Subcutaneous abdominal adipose tissue (tissue), 5 donors: ENCODE measurements around the gene PRSS21.

Experiments used
- H3K27ac ChIP-seq: one replicate; pipeline ENCODE4 v1.7.0; 2013; ENCODE audit warnings: low read depth, mild to moderate bottlenecking, inconsistent platforms, low read length, moderate library complexity
- H3K27me3 ChIP-seq, 5 donors: one replicate each; pipeline ENCODE4 v1.7.0; 2013; ENCODE audit warnings: low read length in 5 of 5, inconsistent platforms in 1 of 5; ENCODE audit not compliant: control insufficient read depth in 5 of 5, insufficient read depth in 4 of 5
- H3K36me3 ChIP-seq, 5 donors: one replicate each; pipeline ENCODE4 v1.7.0; 2013; ENCODE audit warnings: low read length in 5 of 5; ENCODE audit not compliant: control insufficient read depth in 5 of 5, insufficient read depth in 5 of 5
- H3K4me1 ChIP-seq, 5 donors: one replicate each; pipeline ENCODE4 v1.7.0; 2013; ENCODE audit warnings: low read length in 5 of 5, mild to moderate bottlenecking in 3 of 5, moderate library complexity in 1 of 5; ENCODE audit not compliant: control insufficient read depth in 5 of 5, insufficient read depth in 5 of 5
- H3K4me3 ChIP-seq, 5 donors: one replicate each; pipeline ENCODE4 v1.7.0; 2013; ENCODE audit warnings: low read length in 5 of 5, low read depth in 1 of 5
- H3K9ac ChIP-seq, 5 donors: one replicate each; pipeline ENCODE4 v1.7.0; 2013; ENCODE audit warnings: low read length in 5 of 5, mild to moderate bottlenecking in 4 of 5, moderate library complexity in 3 of 5
- H3K9me3 ChIP-seq, 5 donors: one replicate each; pipeline ENCODE4 v1.7.0; 2013; ENCODE audit warnings: low read length in 5 of 5; ENCODE audit not compliant: control insufficient read depth in 5 of 5
- donor health status: healthy.
- donor health status: healthy.
- donor health status: healthy.
- donor health status: healthy.
- donor health status: healthy.

Gene PRSS21

GRCh38 chr16:2817340-2818271 is 569 bp downstream of the PRSS21 start:
- Histone ChIP-seq H3K9ac (no peak overlapping the region), H3K4me3 (no peak overlapping the region), H3K4me1 (no peaks in the 10 kb centered on the region), H3K27me3 (peaks cover 9 to 47% (median 36%) of the 10 kb centered on the region in 5 donors), H3K27ac (no peak overlapping the region), H3K36me3 (no peaks in the 10 kb centered on the region), H3K9me3 (no peaks in the 10 kb centered on the region)

- H3K27me3 ChIP-seq = peaks cover 9 to 47% (median 36%) of the 10 kb centered on the region in 5 donors
- no peaks in the 10 kb centered on the region for H3K4me1 ChIP-seq
- H3K9me3 ChIP-seq = no peaks in the 10 kb centered on the region
- no peak overlapping the region for H3K27ac ChIP-seq
- H3K36me3 ChIP-seq = no peaks in the 10 kb centered on the region
- H3K9ac ChIP-seq = no peak overlapping the region
- H3K4me3 ChIP-seq = no peak overlapping the region
Observed at GRCh38 chr16:2818272-2818876, 1.3 kb downstream of the PRSS21 start.

GRCh38 chr16:2819179-2819938 is 2.3 kb downstream of the PRSS21 start:
- H3K9me3 ChIP-seq = no peaks in the 10 kb centered on the region
- H3K4me1 ChIP-seq = no peaks in the 10 kb centered on the region
- no peaks in the 10 kb centered on the region for H3K36me3 ChIP-seq
- H3K9ac ChIP-seq = no peak overlapping the region
- peaks cover 6 to 45% (median 33%) of the 10 kb centered on the region in 5 donors for H3K27me3 ChIP-seq
- H3K4me3 ChIP-seq = no peak overlapping the region
- no peak overlapping the region for H3K27ac ChIP-seq

GRCh38 chr16:2819939-2820835 is 3.1 kb downstream of the PRSS21 start:
- Histone ChIP-seq H3K36me3 (no peaks in the 10 kb centered on the region), H3K27ac (no peak overlapping the region), H3K9me3 (no peaks in the 10 kb centered on the region), H3K27me3 (peaks cover 6 to 39% (median 29%) of the 10 kb centered on the region in 5 donors), H3K9ac (no peak overlapping the region), H3K4me1 (no peaks in the 10 kb centered on the region), H3K4me3 (no peak overlapping the region)

- Histone ChIP-seq H3K9ac (no peak overlapping the region), H3K9me3 (no peaks in the 10 kb centered on the region), H3K36me3 (no peaks in the 10 kb centered on the region), H3K27me3 (peaks cover 6 to 34% (median 29%) of the 10 kb centered on the region in 5 donors), H3K4me3 (no peak overlapping the region), H3K27ac (no peak overlapping the region), H3K4me1 (no peaks in the 10 kb centered on the region)
Observed at GRCh38 chr16:2820836-2821486, 3.9 kb downstream of the PRSS21 start.

GRCh38 chr16:2821487-2822157 is 4.6 kb downstream of the PRSS21 start:
- peaks cover 8 to 34% (median 30%) of the 10 kb centered on the region in 5 donors for H3K27me3 ChIP-seq
- no peaks in the 10 kb centered on the region for H3K36me3 ChIP-seq
- H3K4me3 ChIP-seq = no peak overlapping the region
- H3K27ac ChIP-seq = no peak overlapping the region
- no peaks in the 10 kb centered on the region for H3K4me1 ChIP-seq
- H3K9me3 ChIP-seq = no peaks in the 10 kb centered on the region
- no peak overlapping the region for H3K9ac ChIP-seq

- H3K4me1 ChIP-seq = no peaks in the 10 kb centered on the region
- H3K4me3 ChIP-seq = no peak overlapping the region
- no peak overlapping the region for H3K9ac ChIP-seq
- no peaks in the 10 kb centered on the region for H3K36me3 ChIP-seq
- peaks cover 11 to 39% (median 30%) of the 10 kb centered on the region in 5 donors for H3K27me3 ChIP-seq
- no peaks in the 10 kb centered on the region for H3K9me3 ChIP-seq
- no peak overlapping the region for H3K27ac ChIP-seq
Observed at GRCh38 chr16:2822158-2822495, 5.1 kb downstream of the PRSS21 start.

GRCh38 chr16:2822496-2822895 is 5.5 kb downstream of the PRSS21 start:
- Histone ChIP-seq H3K27ac (no peak overlapping the region), H3K36me3 (no peaks in the 10 kb centered on the region), H3K27me3 (peaks cover 11 to 40% (median 30%) of the 10 kb centered on the region in 5 donors), H3K9me3 (no peaks in the 10 kb centered on the region), H3K4me1 (no peaks in the 10 kb centered on the region), H3K9ac (no peak overlapping the region), H3K4me3 (no peak overlapping the region)

- Histone ChIP-seq H3K4me3 (no peak overlapping the region), H3K9ac (no peak overlapping the region), H3K36me3 (no peaks in the 10 kb centered on the region), H3K9me3 (no peaks in the 10 kb centered on the region), H3K4me1 (peaks cover 0 to 2% (median 0%) of the 10 kb centered on the region in 5 donors), H3K27me3 (peaks cover 8 to 34% (median 24%) of the 10 kb centered on the region in 5 donors), H3K27ac (no peak overlapping the region)
Observed at GRCh38 chr16:2824626-2825025, 7.6 kb downstream of the PRSS21 start.
